Measurements from ENCODE around the gene CSNK1G3.

- no peak for TF ChIP-seq CTCF (IDR thresholded peaks at IDR 0.05 in 8 of 11, conservative IDR thresholded peaks at IDR 0.05 in 3 of 11)
- TF ChIP-seq POLR2A (IDR thresholded peaks at IDR 0.05), result no peak
These were observed 70.7 kb downstream of the CSNK1G3 start for GRCh38 chr5:123582550-123583285.

Measured in spleen (tissue), 7 donors.